Neural cell (in vitro differentiated cells): ENCODE measurements around the gene PLCH1.

Source experiments
- CTCF ChIP-seq: fragments of 450-650 bp; IDR thresholded peaks from 2 replicates; pipeline ENCODE4 v1.5.1; 2014; ENCODE audit warnings: antibody characterized with exemption, mild to moderate bottlenecking, moderate library complexity; ENCODE audit not compliant: poor library complexity, severe bottlenecking
- EP300 ChIP-seq: fragments of 450-650 bp; conservative IDR thresholded peaks from 2 replicates; pipeline ENCODE4 v1.6.1; 2014; ENCODE audit warnings: antibody characterized with exemption, mild to moderate bottlenecking, moderate library complexity; ENCODE audit not compliant: poor library complexity, severe bottlenecking
- EZH2 ChIP-seq: fragments of 200-600, 300-800 bp; shearing (Covaris generic), sonication (generic); IDR thresholded peaks from 2 replicates; pipeline ENCODE4 v1.6.1; 2014; ENCODE audit warnings: antibody characterized with exemption, low read length, borderline replicate concordance, mild to moderate bottlenecking; ENCODE audit not compliant: insufficient read depth, poor library complexity, severe bottlenecking
- RAD21 ChIP-seq: fragments of 450-650 bp; conservative IDR thresholded peaks from 2 replicates; pipeline ENCODE4 v1.6.1; 2014; ENCODE audit warnings: antibody characterized with exemption, mild to moderate bottlenecking, moderate library complexity

GRCh38 chr3:155465664-155466063 lies 279.2 kb downstream of the PLCH1 start:
- TF ChIP-seq EZH2 = no peak
- no peak for TF ChIP-seq CTCF
- TF ChIP-seq RAD21 = no peak
- TF ChIP-seq EP300 = no peak
